IPS-20b (cell line): ENCODE data around the gene ZBTB24.

Source experiments
- H3K27ac ChIP-seq: one replicate; pipeline ENCODE4 v1.5.1; 2013; ENCODE audit warnings: low read length
- H3K27me3 ChIP-seq: 2 replicates; pipeline ENCODE4 v1.6.1; 2013; ENCODE audit warnings: mild to moderate bottlenecking, low read length, inconsistent platforms; ENCODE audit not compliant: insufficient read depth
- H3K36me3 ChIP-seq: 2 replicates; pipeline ENCODE4 v1.6.1; 2013; ENCODE audit warnings: low read depth, mild to moderate bottlenecking, inconsistent platforms, low read length, moderate library complexity; ENCODE audit not compliant: insufficient read depth
- H3K4me1 ChIP-seq: 2 replicates; pipeline ENCODE4 v1.6.1; 2013; ENCODE audit warnings: mild to moderate bottlenecking, control low read depth, inconsistent platforms, low read length, moderate library complexity; ENCODE audit not compliant: insufficient read depth
- H3K4me3 ChIP-seq: 2 replicates; pipeline ENCODE4 v1.5.1; 2013; ENCODE audit warnings: mild to moderate bottlenecking, low read length, inconsistent platforms
- H3K9ac ChIP-seq: 2 replicates; pipeline ENCODE4 v1.6.1; 2013; ENCODE audit warnings: low read depth, mild to moderate bottlenecking, inconsistent platforms, low read length, moderate library complexity
- H3K9me3 ChIP-seq: 2 replicates; pipeline ENCODE4 v1.6.1; 2013; ENCODE audit warnings: mild to moderate bottlenecking, low read depth, low read length, inconsistent platforms; ENCODE audit not compliant: insufficient read depth

Gene ZBTB24

DNA sequence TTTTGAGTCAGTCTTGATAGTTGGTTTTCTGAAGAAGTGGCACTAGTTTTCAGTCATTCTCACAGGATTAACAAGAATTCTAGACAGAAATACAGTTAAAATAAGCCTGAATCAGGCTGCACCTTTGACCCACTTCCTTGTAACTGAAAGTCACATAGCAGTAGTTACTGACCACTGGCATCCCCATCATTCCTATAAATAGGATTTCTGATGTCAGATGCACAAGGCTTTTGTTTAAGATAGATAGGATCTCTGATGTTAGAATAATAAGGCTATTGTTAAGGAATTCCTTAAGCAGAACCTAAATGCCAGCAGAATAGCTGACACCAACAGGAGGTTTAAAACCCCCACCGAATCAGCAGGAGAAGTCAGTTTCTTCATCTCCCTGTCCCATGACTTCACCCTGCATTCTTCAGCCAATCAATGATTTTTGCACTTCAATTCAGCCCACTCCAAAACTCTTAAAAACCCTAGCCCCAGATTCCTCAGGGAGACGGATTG, 30.6 kb upstream of the ZBTB24 start:
- no peaks in the 10 kb centered on the region for H3K36me3 ChIP-seq
- peaks cover 22% of the 10 kb centered on the region for H3K9me3 ChIP-seq
- peak overlapping the region; percentile 57; the same call in 1 of the 2 replicates for H3K9ac ChIP-seq
- H3K27ac ChIP-seq, result peak overlapping the region; percentile 72
- peak overlapping the region; percentile 28; the same call in 1 of the 2 replicates for H3K4me3 ChIP-seq
- H3K27me3 ChIP-seq, result no peaks in the 10 kb centered on the region
- peaks cover 21% of the 10 kb centered on the region for H3K4me1 ChIP-seq

DNA sequence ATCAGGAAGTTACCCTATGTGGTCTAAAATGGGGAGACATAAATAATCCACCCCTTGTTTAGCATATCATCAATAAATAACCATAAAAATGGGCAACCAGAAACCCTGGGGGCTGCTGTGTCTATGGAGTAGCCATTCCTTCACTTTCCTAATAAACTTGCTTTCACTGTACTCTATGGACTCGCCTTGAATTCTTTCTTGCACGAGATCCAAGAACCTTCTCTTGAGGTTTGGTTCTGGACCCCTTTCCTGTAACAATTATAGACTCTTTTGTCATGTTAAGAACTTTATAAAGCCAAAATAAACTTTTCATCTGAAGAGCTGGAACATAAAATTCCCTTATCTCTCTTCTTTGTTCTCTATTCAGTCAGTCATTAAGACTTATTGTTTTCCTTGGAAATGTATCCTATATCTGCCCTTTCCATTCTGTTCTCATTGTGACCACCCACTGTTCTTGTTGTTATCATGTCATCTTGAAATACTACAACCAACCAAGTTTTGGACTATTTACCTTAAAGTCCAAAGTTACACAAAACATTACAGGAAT, 29.3 kb upstream of the ZBTB24 start:
- H3K27me3 ChIP-seq, result no peaks in the 10 kb centered on the region
- peaks cover 29% of the 10 kb centered on the region for H3K4me1 ChIP-seq

DNA sequence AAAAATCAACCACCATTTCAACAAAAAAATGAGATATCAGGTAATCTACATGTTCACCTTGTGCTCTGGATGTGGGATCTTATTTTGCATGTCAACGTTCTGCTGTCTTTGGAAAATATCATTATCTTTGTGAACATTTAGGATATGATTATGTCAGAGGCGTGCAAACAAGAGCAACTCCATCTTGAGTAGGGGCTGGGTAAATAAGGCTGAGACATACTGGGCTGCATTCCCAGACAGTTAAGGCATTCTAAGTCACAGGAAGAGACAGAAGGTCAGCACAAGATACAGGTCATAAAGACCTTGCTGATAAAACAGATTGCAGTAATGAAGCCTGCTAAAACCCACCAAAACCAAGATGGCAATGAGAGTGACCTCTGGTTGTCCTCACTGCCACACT, 28.8 kb upstream of the ZBTB24 start:
- no peaks in the 10 kb centered on the region for H3K36me3 ChIP-seq
- no peak overlapping the region for H3K27ac ChIP-seq
- no peaks in the 10 kb centered on the region for H3K27me3 ChIP-seq
- H3K9me3 ChIP-seq, result peaks cover 23% of the 10 kb centered on the region
- H3K4me1 ChIP-seq, result peaks cover 32% of the 10 kb centered on the region
- H3K9ac ChIP-seq, result no peak overlapping the region
- H3K4me3 ChIP-seq, result no peak overlapping the region

More for the DNA sequence above, 29.3 kb upstream of the ZBTB24 start:
- no peaks in the 10 kb centered on the region for H3K36me3 ChIP-seq
- H3K9me3 ChIP-seq, result peaks cover 23% of the 10 kb centered on the region
- H3K4me3 ChIP-seq, result no peak overlapping the region
- H3K9ac ChIP-seq, result no peak overlapping the region
- H3K27ac ChIP-seq, result no peak overlapping the region

DNA sequence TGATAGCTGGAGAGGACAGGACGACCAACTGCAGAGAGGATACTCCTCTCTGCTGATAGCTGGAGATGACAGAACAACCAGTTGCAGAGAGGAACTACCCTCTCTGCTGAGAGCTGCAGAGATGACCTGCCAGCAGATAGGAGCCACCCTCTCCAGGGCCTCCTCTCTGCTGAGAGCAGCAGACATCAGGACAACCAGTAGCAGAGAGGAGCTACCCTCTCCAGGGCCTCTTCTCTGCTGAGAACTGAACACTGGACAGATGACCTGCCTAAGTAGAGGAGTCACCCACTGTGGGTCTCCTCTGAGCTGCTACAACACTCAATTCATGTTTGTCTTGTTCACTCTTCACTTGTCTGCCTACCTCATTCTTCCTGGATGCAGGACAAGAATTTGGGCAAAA, 27.3 kb upstream of the ZBTB24 start:
- Histone ChIP-seq H3K27me3 (no peaks in the 10 kb centered on the region), H3K4me3 (no peak overlapping the region), H3K9me3 (peaks cover 23% of the 10 kb centered on the region), H3K36me3 (no peaks in the 10 kb centered on the region), H3K9ac (no peak overlapping the region), H3K4me1 (peaks cover 32% of the 10 kb centered on the region), H3K27ac (no peak overlapping the region)

DNA sequence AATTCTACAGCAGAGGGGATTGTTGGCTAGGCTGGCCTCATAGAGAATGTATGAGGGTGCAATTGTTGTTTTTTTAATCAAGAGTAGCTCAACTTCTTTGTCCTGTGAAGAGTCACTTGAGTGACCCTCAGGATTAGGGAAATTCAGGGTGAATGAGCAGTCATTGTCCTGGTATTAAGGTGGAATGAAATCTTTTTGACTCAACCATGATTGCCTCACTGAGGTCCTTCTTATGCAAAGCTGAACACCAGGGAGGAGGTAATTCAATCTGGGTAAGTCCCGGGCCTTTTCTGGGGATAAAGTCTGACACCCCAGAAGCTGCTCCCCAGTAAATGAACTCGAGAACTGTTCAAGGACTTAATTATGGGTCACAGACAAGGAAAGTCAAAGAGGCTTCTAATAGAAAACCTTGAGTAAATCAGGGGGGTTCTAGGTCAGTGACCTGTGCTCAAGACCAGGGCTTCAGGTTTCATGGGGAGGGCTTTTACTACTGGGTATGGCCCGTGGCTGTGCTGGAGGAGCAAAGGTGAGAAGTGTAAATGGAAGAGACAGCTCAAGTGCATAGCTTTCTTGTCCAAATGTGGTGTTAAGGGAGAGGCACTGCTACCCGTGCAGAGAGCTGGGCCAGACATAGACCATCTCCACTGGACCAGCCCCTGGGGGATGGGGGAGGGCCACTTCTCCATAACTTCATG, 25.3 kb upstream of the ZBTB24 start:
- H3K27me3 ChIP-seq, result no peaks in the 10 kb centered on the region
- no peaks in the 10 kb centered on the region for H3K36me3 ChIP-seq
- peak overlapping the region; percentile 1 for H3K4me3 ChIP-seq
- H3K9ac ChIP-seq, result no peak overlapping the region
- H3K27ac ChIP-seq, result peak overlapping the region; percentile 65
- H3K4me1 ChIP-seq, result peaks cover 19% of the 10 kb centered on the region
- H3K9me3 ChIP-seq, result peaks cover 23% of the 10 kb centered on the region

DNA sequence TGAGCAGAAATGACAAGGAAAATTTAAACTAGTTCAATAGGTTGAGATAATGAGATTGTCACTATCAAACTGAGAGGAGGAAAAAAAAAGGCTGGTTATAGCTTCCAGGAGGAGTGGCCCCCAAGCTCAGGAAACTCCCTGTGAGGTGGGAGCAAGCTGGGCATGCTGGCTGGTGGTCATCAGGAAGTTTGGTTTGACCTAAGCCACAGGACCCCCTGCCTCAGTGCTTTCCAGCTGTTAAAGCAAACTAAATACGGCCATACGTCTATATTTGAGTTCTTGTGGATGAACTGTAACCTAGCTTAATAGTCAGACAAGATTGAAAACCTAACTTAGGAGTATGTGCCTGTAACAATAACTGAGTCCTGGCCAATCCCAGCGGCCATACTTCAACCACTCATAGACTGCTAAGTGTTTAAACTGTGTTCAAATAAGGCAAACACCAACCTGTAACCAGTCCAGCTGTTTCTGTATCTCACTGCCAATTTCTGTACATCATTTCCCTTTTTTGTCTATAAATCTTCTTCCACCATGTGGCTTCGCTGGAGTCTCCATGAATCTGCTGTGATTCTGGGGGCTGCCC, 24.6 kb upstream of the ZBTB24 start:
- Histone ChIP-seq H3K4me3 (peak overlapping the region; percentile 1; the same call in 1 of the 2 replicates), H3K4me1 (peaks cover 18% of the 10 kb centered on the region; the same call in 1 of the 2 replicates), H3K9ac (no peak overlapping the region), H3K36me3 (no peaks in the 10 kb centered on the region), H3K27me3 (no peaks in the 10 kb centered on the region), H3K27ac (peak overlapping the region; percentile 65), H3K9me3 (peaks cover 23% of the 10 kb centered on the region)

DNA sequence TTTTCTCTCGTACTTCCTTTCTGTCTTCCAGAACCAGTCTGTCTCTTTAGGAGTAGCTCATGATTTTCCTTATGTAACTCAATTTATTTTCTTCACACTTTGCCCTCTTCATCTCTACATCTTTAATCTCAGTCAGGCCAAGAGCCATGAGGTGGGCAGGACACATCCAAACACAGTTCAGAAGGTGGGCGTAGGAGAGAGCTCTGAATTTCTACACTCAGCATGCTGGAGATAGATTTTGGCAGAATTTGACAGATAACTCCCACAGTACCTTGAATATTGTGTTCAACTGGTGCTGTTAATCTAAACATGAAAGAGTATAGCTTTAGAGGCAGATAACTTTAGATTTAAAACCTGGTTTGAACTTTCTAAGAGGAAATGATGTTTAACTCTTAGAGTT, 23.8 kb upstream of the ZBTB24 start:
- peaks cover 23% of the 10 kb centered on the region for H3K9me3 ChIP-seq
- no peaks in the 10 kb centered on the region for H3K36me3 ChIP-seq
- peaks cover 14% of the 10 kb centered on the region; the same call in 1 of the 2 replicates for H3K4me1 ChIP-seq
- no peaks in the 10 kb centered on the region for H3K27me3 ChIP-seq
- H3K9ac ChIP-seq, result no peak overlapping the region
- no peak overlapping the region for H3K27ac ChIP-seq
- no peak overlapping the region for H3K4me3 ChIP-seq

DNA sequence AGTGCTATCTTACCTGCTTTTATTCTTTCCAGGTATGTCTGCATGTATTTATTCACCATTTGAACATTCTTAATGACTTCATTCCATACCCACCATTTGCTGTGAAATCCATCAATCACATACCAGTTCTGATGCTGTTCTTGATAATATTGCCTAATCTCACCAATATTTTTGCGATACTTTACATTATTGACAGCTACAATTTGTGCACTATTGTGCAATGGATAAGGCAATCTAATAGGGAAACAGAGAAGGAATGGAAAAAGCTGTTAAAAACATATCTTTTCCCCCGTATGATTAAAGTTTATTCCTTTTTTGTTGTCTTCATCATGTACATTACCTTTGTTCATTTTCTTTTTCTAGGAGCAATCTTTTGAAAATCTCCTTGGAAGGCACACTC, 23.3 kb upstream of the ZBTB24 start:
- Histone ChIP-seq H3K27ac (no peak overlapping the region), H3K4me3 (no peak overlapping the region), H3K4me1 (peaks cover 14% of the 10 kb centered on the region; the same call in 1 of the 2 replicates), H3K27me3 (no peaks in the 10 kb centered on the region), H3K36me3 (no peaks in the 10 kb centered on the region), H3K9ac (no peak overlapping the region), H3K9me3 (peaks cover 23% of the 10 kb centered on the region)

DNA sequence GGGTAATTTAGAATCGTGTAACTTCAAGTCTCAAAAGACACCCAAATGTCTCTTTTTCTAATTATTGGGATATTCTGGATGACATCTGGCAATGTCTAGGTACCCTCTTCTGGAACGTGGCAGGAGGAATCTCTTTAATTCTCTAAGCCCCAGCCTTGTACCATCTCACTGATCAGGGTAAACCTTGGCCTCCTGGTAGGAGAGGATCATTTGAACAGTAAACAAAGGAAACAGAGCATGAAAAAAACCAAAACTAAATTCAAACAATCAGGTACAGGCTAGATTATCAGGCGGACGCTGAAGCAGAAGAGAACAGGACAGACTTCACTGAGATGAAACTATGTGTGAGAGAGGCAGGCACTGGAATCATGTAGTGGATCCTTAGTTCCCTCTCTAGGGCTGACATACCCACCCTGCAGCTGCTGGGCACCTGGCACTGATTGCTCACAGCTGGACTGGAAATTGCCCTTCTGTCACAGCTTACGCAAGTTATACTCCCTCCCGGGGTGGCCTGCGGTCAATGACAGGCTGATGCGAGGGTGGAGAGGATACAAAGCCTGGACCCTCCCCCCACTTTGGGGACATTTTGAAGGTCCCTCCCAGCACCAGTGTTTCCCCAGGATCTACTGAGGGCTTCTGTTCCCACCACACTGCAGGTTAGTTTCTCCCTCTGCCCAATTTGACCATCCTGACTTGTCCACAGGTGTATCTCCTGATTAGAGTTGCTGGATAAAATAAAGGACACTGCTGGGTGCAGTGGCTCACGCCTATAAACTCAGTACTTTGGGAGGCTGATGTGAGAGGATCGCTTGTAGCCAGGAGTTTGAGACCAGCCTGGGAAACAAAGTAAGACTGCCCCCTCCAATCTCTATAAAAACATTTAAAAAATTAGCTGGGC, 20.6 kb upstream of the ZBTB24 start:
- no peak overlapping the region for H3K27ac ChIP-seq

DNA sequence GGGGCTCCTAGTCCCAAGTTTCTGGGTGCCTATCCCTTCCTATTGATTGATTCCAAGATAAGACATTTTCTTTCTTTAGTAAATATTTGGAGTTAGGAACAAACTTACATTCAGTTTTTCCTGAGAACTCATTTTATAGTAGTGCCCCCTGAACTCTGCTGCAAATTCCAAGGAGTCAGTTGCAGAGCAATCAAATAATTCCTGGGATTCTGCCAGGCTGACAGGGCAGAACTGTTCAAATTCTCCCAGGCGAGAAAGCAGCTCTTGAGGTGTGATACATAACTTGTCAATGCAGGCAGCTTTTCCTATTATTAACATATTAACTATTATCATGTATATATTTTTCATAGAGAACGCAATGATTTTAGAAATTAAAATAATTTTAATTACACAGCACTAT, 15.9 kb upstream of the ZBTB24 start:
- Histone ChIP-seq H3K4me3 (no peak overlapping the region), H3K27ac (no peak overlapping the region), H3K9ac (no peak overlapping the region), H3K4me1 (peaks cover 22% of the 10 kb centered on the region), H3K9me3 (no peaks in the 10 kb centered on the region), H3K27me3 (no peaks in the 10 kb centered on the region), H3K36me3 (no peaks in the 10 kb centered on the region)

More for the DNA sequence above, 20.6 kb upstream of the ZBTB24 start:
- Histone ChIP-seq H3K9ac (no peak overlapping the region), H3K9me3 (peaks cover 1% of the 10 kb centered on the region; the same call in 1 of the 2 replicates), H3K4me3 (no peak overlapping the region), H3K36me3 (no peaks in the 10 kb centered on the region), H3K4me1 (peaks cover 15% of the 10 kb centered on the region; the same call in 1 of the 2 replicates), H3K27me3 (no peaks in the 10 kb centered on the region)

DNA sequence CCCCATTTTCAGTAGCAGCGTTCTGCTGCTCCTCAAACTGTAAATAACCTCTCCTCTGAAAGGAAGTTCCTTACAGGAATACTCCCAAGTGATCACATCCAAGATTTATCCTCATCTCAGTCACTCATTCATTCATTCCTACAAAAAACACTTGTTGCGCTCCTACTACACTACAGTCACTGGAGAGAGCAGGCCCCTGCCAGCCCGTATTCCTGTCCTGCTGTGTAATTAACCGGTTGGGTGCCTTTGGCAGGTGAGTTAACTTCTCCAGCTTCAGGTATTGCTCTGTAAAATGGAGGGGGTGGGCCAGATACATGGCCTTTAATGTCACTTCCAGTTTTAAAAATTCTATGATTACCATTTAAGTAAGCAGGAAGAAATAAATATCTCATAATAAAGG, 15.0 kb upstream of the ZBTB24 start:
- no peak overlapping the region for H3K4me3 ChIP-seq
- no peaks in the 10 kb centered on the region for H3K27me3 ChIP-seq
- H3K27ac ChIP-seq, result no peak overlapping the region
- no peaks in the 10 kb centered on the region for H3K36me3 ChIP-seq
- H3K9ac ChIP-seq, result no peak overlapping the region
- H3K9me3 ChIP-seq, result no peaks in the 10 kb centered on the region
- peaks cover 26% of the 10 kb centered on the region for H3K4me1 ChIP-seq
